SK-N-MC (cell line): ENCODE measurements around the gene WRAP73.

Experiments
- EZH2 ChIP-seq: fragments of 200-600 bp; sonication (generic); IDR thresholded peaks from one replicate; pipeline ENCODE4 v1.6.1; 2017; ENCODE audit warnings: antibody characterized with exemption
- POLR2AphosphoS5 ChIP-seq: IDR thresholded peaks from 2 replicates; pipeline ENCODE4 v1.6.1; 2012; ENCODE audit warnings: mild to moderate bottlenecking, low read depth, low read length, borderline replicate concordance

DNA sequence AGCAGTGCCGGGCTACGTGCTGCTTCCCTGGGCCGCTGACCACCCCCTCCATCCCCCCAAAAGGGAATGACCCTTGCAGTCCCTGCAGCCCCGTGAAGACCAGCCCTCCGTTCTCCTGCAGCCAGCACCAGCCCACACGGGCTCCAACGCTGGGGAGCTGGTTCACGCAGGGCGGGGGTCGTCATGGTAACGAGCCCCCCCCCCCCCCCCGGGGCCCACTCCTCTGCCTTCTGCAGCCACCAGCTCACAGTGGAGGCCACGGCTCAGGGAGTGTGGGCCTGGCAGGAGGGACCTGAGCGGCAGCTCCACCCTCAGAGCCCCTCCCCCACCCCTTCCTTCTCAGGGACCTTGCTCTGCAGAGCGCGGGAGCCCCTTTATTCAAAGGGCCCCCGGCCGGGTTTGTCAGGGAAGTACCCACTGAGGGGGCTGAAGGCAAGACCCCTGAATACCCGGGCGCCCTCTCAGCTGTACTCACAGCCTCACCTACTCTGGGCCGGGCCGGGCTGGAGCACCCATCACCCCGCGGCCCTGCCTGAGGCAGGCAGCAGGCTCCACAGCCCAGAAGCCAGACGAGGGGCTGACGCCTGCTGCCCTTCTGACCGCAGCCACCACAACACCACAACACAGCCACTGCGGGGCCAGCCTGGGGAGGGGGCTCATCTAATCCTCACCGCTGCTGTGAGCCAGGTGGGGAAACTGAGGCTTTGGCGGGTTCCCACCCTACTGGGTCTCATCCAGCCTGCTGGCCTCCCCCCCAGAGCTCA, 51.2 kb downstream of the WRAP73 start:
- TF ChIP-seq POLR2AphosphoS5 (no peak), EZH2 (no peak)
